Adrenal gland (tissue), 12 donors: ENCODE results near the gene KRTAP19-6. TPM values are rescaled to one million over a fixed set of nuclear protein-coding genes. Genes with fewer than 3 reads are reported as not detected.

Experiments used
- DNase-seq, 7 donors: peaks; one replicate each; pipeline ENCODE4 v3.0.0-alpha.2; 2019 to 2020
- H3K27ac ChIP-seq, 5 donors: fragments of 200-600 bp; sonication (generic) in 4 of 5; 1 replicate in 3 of 5; 2 replicates in 2 of 5; pipeline versions ENCODE4 v1.5.1 to v1.8.0; 2016 to 2020; ENCODE audit warnings: mild to moderate bottlenecking in 1 of 5
- H3K27me3 ChIP-seq: fragments of 200-600 bp; 2 replicates; pipeline ENCODE4 v1.8.0; 2021
- H3K36me3 ChIP-seq, 2 donors: fragments of 200-600 bp; replicated peaks in 1 of 2; 1 replicate in 1 of 2; 2 replicates in 1 of 2; pipeline versions ENCODE4 v1.5.1 to v1.8.0; 2018 to 2022
- H3K4me1 ChIP-seq, 2 donors: fragments of 200-600 bp; replicated peaks in 1 of 2; 1 replicate in 1 of 2; 2 replicates in 1 of 2; pipeline versions ENCODE4 v1.5.1 to v1.8.0; 2018 to 2021
- H3K4me3 ChIP-seq, 4 donors: fragments of 200-600 bp; sonication (generic) in 3 of 4; one replicate each; pipeline ENCODE4 v1.5.1; 2016 to 2018
- H3K9me3 ChIP-seq, 3 donors: fragments of 200-600 bp; sonication (generic) in 1 of 3; replicated peaks in 1 of 3; 1 replicate in 2 of 3; 2 replicates in 1 of 3; pipeline versions ENCODE4 v1.5.1 to v1.8.0; 2016 to 2021
- POLR2A ChIP-seq, 2 donors: fragments of 450-650 bp; IDR thresholded peaks; one replicate each; pipeline ENCODE4 v1.6.1; 2017; ENCODE audit warnings: antibody characterized with exemption in 2 of 2, mild to moderate bottlenecking in 2 of 2, moderate library complexity in 1 of 2
- WGBS, 4 donors: extraction: QIAGEN DNeasy Blood & Tissue Kit in 2 of 4; methylation state at CpG; one replicate each; pipeline versions ENCODE4 v1.1.5 to v1.1.7; 2013 to 2017; 5-methylcytosine and 5-hydroxymethylcytosine counted together
- intact Hi-C, 2 donors: fragments of 100-400 bp; cut with DNase I; formaldehyde crosslinking; loops; one replicate each; pipeline versions ENCODE4 v1.14.1 to v1.15.0; 2022 to 2023
- polyA plus RNA-seq, 3 donors: library from polyadenylated mRNA; stranded (reverse); fragments of 200-250 nt in 2 of 3; fragments of 350-450 nt in 1 of 3; fragmentation: Illumina TruSeq in 1 of 3; extraction: RNeasy Lipid Tissue Mini Kit (QIAGEN cat#74804) in 1 of 3; gene quantifications; one replicate each; pipeline ENCODE4 v1.2.3, GENCODE V29; 2013 to 2014
- total RNA-seq, 9 donors: library from RNA; depleted of rRNA in 4 of 9; stranded (reverse); fragments of >200 nt in 4 of 9; fragments of 120-200 nt in 1 of 9; fragmentation: NEBNext Ultra II Directional in 1 of 9; extraction: Animal tissue kit (Norgen Biotek cat#: 25700) in 1 of 9; gene quantifications; one replicate each; pipeline versions ENCODE4 v1.1.0 to v1.2.4, GENCODE V29; 2013 to 2023
- TF ChIP-seq, protein P1 (sequence below), 6 experiments: fragments of 450-650 bp in 4 of 6; fragments of 200-600 bp in 2 of 6; sonication (generic) in 1 of 6; IDR thresholded peaks; 1 replicate in 5 of 6; 2 replicates in 1 of 6; pipeline versions ENCODE4 v1.5.1 to v1.8.0; 2016 to 2021; ENCODE audit warnings: antibody characterized with exemption in 6 of 6, mild to moderate bottlenecking in 2 of 6, moderate library complexity in 1 of 6
- donor health status: healthy with polysubstance abuse.
- donor health status: Bipolar disorder and iron deficiency.
- donor health status: DM: yes; HTN: yes; CAD: no.
- donor health status: DM: no; HTN: no; CAD: no.
- donor health status: DM: no; HTN: no; CAD: no.
- donor health status: DM: yes; HTN: yes; CAD: no.

The KRTAP19-6 gene
- total and polyA plus RNA-seq, 12 donors = not detected

DNA sequence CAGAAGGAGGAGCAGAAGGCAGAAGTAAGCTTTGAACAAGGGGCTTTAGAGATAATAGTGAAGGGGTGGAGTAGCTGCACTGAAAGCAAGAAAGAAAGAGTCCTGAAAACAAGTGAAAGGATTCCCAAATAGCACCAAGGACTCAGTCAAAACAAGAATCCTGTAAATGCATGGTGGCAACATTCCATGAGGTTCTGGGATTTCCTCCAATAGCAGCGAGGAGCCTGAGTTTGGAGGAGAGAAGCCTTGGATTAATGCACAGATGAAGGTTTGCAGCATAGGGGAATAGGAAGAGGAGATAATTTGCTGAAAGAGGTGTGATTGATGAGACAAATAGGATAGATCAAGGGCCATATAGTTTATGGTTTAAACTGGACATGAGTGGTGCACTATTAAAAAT lies 37.7 kb upstream of the KRTAP19-6 start:
- 45 to 79% (median 55%) methylated on average over 1 of the region's 1 CpG for WGBS, 4 donors
- H3K27me3 ChIP-seq = no peaks in the 10 kb centered on the region
- H3K27ac ChIP-seq = no peak overlapping the region
- DNase-seq = no peak
- H3K9me3 ChIP-seq = no peaks in the 10 kb centered on the region
- no peaks in the 10 kb centered on the region for H3K4me1 ChIP-seq
- H3K36me3 ChIP-seq = no peaks in the 10 kb centered on the region
- intact Hi-C loops = no loop called here
- H3K4me3 ChIP-seq = no peak overlapping the region
- TF ChIP-seq POLR2A (IDR thresholded peaks at IDR 0.05) = no peak

DNA sequence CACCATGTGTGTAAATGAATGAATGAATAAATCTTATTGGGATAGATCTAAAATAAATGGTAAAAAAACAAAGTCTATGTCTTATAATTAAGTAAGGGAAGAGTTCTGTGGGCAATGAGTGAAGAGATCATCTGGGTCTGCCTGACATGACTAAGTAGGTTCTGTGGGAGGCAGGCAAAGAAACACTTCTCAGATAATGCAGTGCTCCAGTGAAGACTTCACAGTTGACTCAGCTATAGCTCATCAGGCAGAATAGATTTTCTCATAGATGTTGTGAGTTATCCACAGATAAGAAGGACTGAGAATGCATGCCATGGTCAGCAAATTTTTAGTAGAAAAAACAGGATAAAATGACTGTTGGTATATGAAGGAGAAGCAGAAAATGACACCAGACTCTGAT lies 36.1 kb upstream of the KRTAP19-6 start:
- Histone ChIP-seq H3K27ac (no peak overlapping the region), H3K27me3 (no peaks in the 10 kb centered on the region), H3K9me3 (no peaks in the 10 kb centered on the region), H3K36me3 (no peaks in the 10 kb centered on the region), H3K4me1 (no peaks in the 10 kb centered on the region), H3K4me3 (no peak overlapping the region)
- no peak for DNase-seq
- no peak for TF ChIP-seq POLR2A (IDR thresholded peaks at IDR 0.05)
- TF ChIP-seq, protein P1, sequence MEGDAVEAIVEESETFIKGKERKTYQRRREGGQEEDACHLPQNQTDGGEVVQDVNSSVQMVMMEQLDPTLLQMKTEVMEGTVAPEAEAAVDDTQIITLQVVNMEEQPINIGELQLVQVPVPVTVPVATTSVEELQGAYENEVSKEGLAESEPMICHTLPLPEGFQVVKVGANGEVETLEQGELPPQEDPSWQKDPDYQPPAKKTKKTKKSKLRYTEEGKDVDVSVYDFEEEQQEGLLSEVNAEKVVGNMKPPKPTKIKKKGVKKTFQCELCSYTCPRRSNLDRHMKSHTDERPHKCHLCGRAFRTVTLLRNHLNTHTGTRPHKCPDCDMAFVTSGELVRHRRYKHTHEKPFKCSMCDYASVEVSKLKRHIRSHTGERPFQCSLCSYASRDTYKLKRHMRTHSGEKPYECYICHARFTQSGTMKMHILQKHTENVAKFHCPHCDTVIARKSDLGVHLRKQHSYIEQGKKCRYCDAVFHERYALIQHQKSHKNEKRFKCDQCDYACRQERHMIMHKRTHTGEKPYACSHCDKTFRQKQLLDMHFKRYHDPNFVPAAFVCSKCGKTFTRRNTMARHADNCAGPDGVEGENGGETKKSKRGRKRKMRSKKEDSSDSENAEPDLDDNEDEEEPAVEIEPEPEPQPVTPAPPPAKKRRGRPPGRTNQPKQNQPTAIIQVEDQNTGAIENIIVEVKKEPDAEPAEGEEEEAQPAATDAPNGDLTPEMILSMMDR (IDR thresholded peaks at IDR 0.05) = no peak
- intact Hi-C loops = no loop called here

DNA sequence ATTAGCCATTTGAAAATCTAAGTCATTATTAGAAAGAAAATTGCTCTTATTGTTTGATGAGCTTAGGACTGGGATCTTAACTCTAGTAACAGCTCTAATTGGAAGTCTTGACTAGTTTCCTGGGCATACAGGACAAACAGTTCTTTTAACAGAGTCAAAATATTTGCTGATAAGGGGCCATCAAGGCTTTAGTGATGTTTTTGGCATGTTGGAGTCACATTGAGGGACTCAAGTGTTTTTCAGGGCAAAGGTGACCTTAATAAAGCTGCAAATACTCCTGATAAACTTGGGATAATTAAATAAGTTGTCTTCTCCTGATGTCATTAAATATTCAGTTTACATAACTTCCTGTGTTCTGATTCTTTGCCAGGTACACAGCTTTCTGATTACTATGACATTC lies 26.0 kb upstream of the KRTAP19-6 start:
- no peaks in the 10 kb centered on the region for H3K36me3 ChIP-seq
- H3K27ac ChIP-seq = no peak overlapping the region
- no peaks in the 10 kb centered on the region for H3K9me3 ChIP-seq
- DNase-seq = no peak
- intact Hi-C loops = no loop called here
- no peaks in the 10 kb centered on the region for H3K27me3 ChIP-seq
- no peaks in the 10 kb centered on the region for H3K4me1 ChIP-seq
- no peak overlapping the region for H3K4me3 ChIP-seq
- TF ChIP-seq, protein P1 (IDR thresholded peaks at IDR 0.05) = no peak
- no peak for TF ChIP-seq POLR2A (IDR thresholded peaks at IDR 0.05)

- Histone ChIP-seq H3K4me3 (no peak overlapping the region), H3K9me3 (no peaks in the 10 kb centered on the region), H3K27me3 (no peaks in the 10 kb centered on the region), H3K36me3 (no peaks in the 10 kb centered on the region), H3K4me1 (no peaks in the 10 kb centered on the region), H3K27ac (no peak overlapping the region)
- DNase-seq = no peak
- WGBS, 4 donors = 77 to 87% (median 81%) methylated on average over 2 of the region's 2 CpGs
- TF ChIP-seq, protein P1 (IDR thresholded peaks at IDR 0.05) = no peak
- no peak for TF ChIP-seq POLR2A (IDR thresholded peaks at IDR 0.05)
- intact Hi-C loops = no loop called here
These were observed 22.0 kb upstream of the KRTAP19-6 start for GRCh38 chr21:30563630-30564029.

DNA sequence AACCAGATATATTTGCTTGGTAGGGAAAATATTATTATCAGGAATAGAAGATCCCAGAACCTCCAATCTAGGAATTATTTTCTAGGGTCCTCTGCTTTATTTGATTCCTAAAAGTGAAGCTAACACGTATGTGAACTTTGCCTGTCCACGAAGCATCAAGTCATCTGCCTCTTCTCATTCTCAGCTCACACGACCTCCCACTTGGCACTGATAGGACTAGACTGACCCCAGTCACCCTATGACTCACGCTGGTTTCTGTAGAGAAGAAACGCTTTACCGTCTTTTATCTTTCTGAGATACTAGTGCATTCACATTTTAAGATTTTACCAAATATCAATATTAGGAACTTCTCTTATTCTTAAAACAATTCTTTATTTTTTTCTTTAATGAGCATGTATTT lies 21.4 kb upstream of the KRTAP19-6 start:
- WGBS, 4 donors = 55 to 68% (median 60%) methylated on average over 6 of the region's 6 CpGs
- intact Hi-C loops = no loop called here
- TF ChIP-seq, protein P1 (IDR thresholded peaks at IDR 0.05) = no peak
- no peak for TF ChIP-seq POLR2A (IDR thresholded peaks at IDR 0.05)

More for the DNA sequence above, 21.4 kb upstream of the KRTAP19-6 start:
- Histone ChIP-seq H3K27ac (no peak overlapping the region), H3K27me3 (no peaks in the 10 kb centered on the region), H3K4me1 (no peaks in the 10 kb centered on the region), H3K4me3 (no peak overlapping the region), H3K36me3 (no peaks in the 10 kb centered on the region), H3K9me3 (no peaks in the 10 kb centered on the region)
- no peak for DNase-seq
